GM21825 (cell line): ENCODE data around the gene SLC38A7.
"Not testable (repeated sequence)": the region's sequence is repeated elsewhere in the genome, so short reads cannot be mapped to it uniquely, and the experiment has no call there.

Experiments used
- ATAC-seq: cut with Tn5 transposase; IDR thresholded peaks from one replicate; pipeline ENCODE4 v1.9.1; 2021; ENCODE audit warnings: mild to moderate bottlenecking, moderate library complexity; ENCODE audit not compliant: unreplicated experiment

The SLC38A7 gene

GRCh38 chr16:58684354-58685083 lies at the start of gene SLC38A7:
TSS of gene SLC38A7 (minus strand) at chr16:58684770. CDS start at chr16:58680126, 4,644 bp downstream.
- peak; percentile 98 for ATAC-seq

GRCh38 chr16:58733671-58734458 lies 49.3 kb upstream of the SLC38A7 start, which contains the start of gene GOT2:
TSS of gene GOT2 (minus strand) at chr16:58734316. CDS start at chr16:58734228, 88 bp downstream.
- ATAC-seq, result peak; percentile 92

GRCh38 chr16:58733248-58733670 lies 48.7 kb upstream of the SLC38A7 start:
- no peak for ATAC-seq

GRCh38 chr16:58732545-58733247 lies 48.1 kb upstream of the SLC38A7 start:
- peak; percentile 43 for ATAC-seq

- ATAC-seq, result no peak
These were observed 46.3 kb upstream of the SLC38A7 start for GRCh38 chr16:58730724-58731370.

- no peak for ATAC-seq
These were observed 43.4 kb upstream of the SLC38A7 start for GRCh38 chr16:58727796-58728568.

- no peak for ATAC-seq
These were observed 42.6 kb upstream of the SLC38A7 start for GRCh38 chr16:58727028-58727781.

GRCh38 chr16:58723109-58723508 lies 38.5 kb upstream of the SLC38A7 start:
- no peak for ATAC-seq

GRCh38 chr16:58717994-58718393 lies 33.4 kb upstream of the SLC38A7 start:
- ATAC-seq, result no peak

- no peak for ATAC-seq
These were observed 31.9 kb upstream of the SLC38A7 start for GRCh38 chr16:58716468-58716867.

GRCh38 chr16:58713742-58714141 lies 29.2 kb upstream of the SLC38A7 start:
- ATAC-seq, result no peak

- ATAC-seq, result no peak
These were observed 24.8 kb upstream of the SLC38A7 start for GRCh38 chr16:58709333-58709732.

- no peak for ATAC-seq
These were observed 14.6 kb upstream of the SLC38A7 start for GRCh38 chr16:58699151-58699550.

GRCh38 chr16:58695368-58695767 lies 10.8 kb upstream of the SLC38A7 start:
- no peak for ATAC-seq

- no peak for ATAC-seq
These were observed 7.9 kb upstream of the SLC38A7 start for GRCh38 chr16:58692450-58692849.

- ATAC-seq, result not testable (repeated sequence)
These were observed 2.6 kb upstream of the SLC38A7 start for GRCh38 chr16:58686985-58687706.

- no peak for ATAC-seq
These were observed 497 bp upstream of the SLC38A7 start for GRCh38 chr16:58685084-58685449.

GRCh38 chr16:58684001-58684353 lies 593 bp downstream of the SLC38A7 start:
- ATAC-seq, result no peak

- ATAC-seq, result no peak
These were observed 4.8 kb downstream of the SLC38A7 start for GRCh38 chr16:58679763-58680162.
